Measurements from ENCODE around the gene P2RY6. TPM values are rescaled to one million over a fixed set of nuclear protein-coding genes. Genes with fewer than 3 reads are reported as not detected.

The P2RY6 gene
- total RNA-seq, 2 experiments from 2014 or later = not detected

GRCh38 chr11:73327812-73328364, 55.8 kb downstream of the P2RY6 start:
- BruUV-seq (replicated peaks) = no TSS peak

GRCh38 chr11:73330569-73331093, 58.5 kb downstream of the P2RY6 start:
- no peak for DNase-seq (ENCODE audit: low spot score)
- BruUV-seq (replicated peaks) = no TSS peak
- H4K20me1 ChIP-seq (ENCODE audit: insufficient read depth, low read length) = no peaks in the 10 kb centered on the region
- no peak overlapping the region for H3K27ac ChIP-seq (ENCODE audit: low read depth, low read length, poor library complexity, severe bottlenecking)
- H3K4me3 ChIP-seq (ENCODE audit: low read depth, low read length, poor library complexity, severe bottlenecking) = no peak overlapping the region
- CTCF ChIA-PET (ENCODE audit: unreplicated experiment) = no interaction called here
- TF ChIP-seq CTCF (conservative IDR thresholded peaks at IDR 0.05; ENCODE audit: low read length) (no peak), EZH2phosphoT487 (IDR thresholded peaks at IDR 0.05; ENCODE audit: borderline replicate concordance, low read depth, low read length) (no peak)
- H2AFZ ChIP-seq (ENCODE audit: low read length) = no peak overlapping the region
- no peaks in the 10 kb centered on the region for H3K79me2 ChIP-seq (ENCODE audit: insufficient read depth, low read depth, low read length)
- H3K9me2 ChIP-seq (ENCODE audit: insufficient read depth, low read length) = no peaks in the 10 kb centered on the region
- no peaks in the 10 kb centered on the region for H3K9me3 ChIP-seq (ENCODE audit: low read length)
- H3K4me1 ChIP-seq (ENCODE audit: insufficient read depth, low read length, poor library complexity, severe bottlenecking) = peaks cover 21% of the 10 kb centered on the region
- intact Hi-C loops (cut with micrococcal nuclease; ENCODE audit: unreplicated experiment) = no loop called here
- no peaks in the 10 kb centered on the region for H3K36me3 ChIP-seq (ENCODE audit: insufficient read depth, low read length)
- POLR2A ChIA-PET = no interaction called here
- no peak overlapping the region for H3K4me2 ChIP-seq (ENCODE audit: low read length)

More at GRCh38 chr11:73327812-73328364, 55.8 kb downstream of the P2RY6 start:
- H3K4me3 ChIP-seq (ENCODE audit: low read depth, low read length, poor library complexity, severe bottlenecking) = no peak overlapping the region
- H3K4me1 ChIP-seq (ENCODE audit: insufficient read depth, low read length, poor library complexity, severe bottlenecking) = peaks cover 23% of the 10 kb centered on the region
- ChIA-PET CTCF (ENCODE audit: unreplicated experiment) (no interaction called here), POLR2A (no interaction called here)
- DNase-seq (ENCODE audit: low spot score) = no peak
- H3K4me2 ChIP-seq (ENCODE audit: low read length) = no peak overlapping the region
- H3K79me2 ChIP-seq (ENCODE audit: insufficient read depth, low read depth, low read length) = no peaks in the 10 kb centered on the region
- H3K27ac ChIP-seq (ENCODE audit: low read depth, low read length, poor library complexity, severe bottlenecking) = no peak overlapping the region
- H4K20me1 ChIP-seq (ENCODE audit: insufficient read depth, low read length) = no peaks in the 10 kb centered on the region
- no peaks in the 10 kb centered on the region for H3K9me3 ChIP-seq (ENCODE audit: low read length)
- H3K9me2 ChIP-seq (ENCODE audit: insufficient read depth, low read length) = no peaks in the 10 kb centered on the region
- no peaks in the 10 kb centered on the region for H3K36me3 ChIP-seq (ENCODE audit: insufficient read depth, low read length)
- no peak overlapping the region for H2AFZ ChIP-seq (ENCODE audit: low read length)
- no peak for TF ChIP-seq EZH2phosphoT487 (IDR thresholded peaks at IDR 0.05; ENCODE audit: borderline replicate concordance, low read depth, low read length)
- no peak for TF ChIP-seq CTCF (conservative IDR thresholded peaks at IDR 0.05; ENCODE audit: low read length)
- intact Hi-C loops (cut with micrococcal nuclease; ENCODE audit: unreplicated experiment) = no loop called here

GRCh38 chr11:73331138-73331916, 59.2 kb downstream of the P2RY6 start:
- BruUV-seq (replicated peaks) = no TSS peak
- TF ChIP-seq EZH2phosphoT487 (IDR thresholded peaks at IDR 0.05; ENCODE audit: borderline replicate concordance, low read depth, low read length) = no peak
- no peak for TF ChIP-seq CTCF (conservative IDR thresholded peaks at IDR 0.05; ENCODE audit: low read length)
- H3K27ac ChIP-seq (ENCODE audit: low read depth, low read length, poor library complexity, severe bottlenecking) = no peak overlapping the region
- H3K4me2 ChIP-seq (ENCODE audit: low read length) = no peak overlapping the region
- no peaks in the 10 kb centered on the region for H4K20me1 ChIP-seq (ENCODE audit: insufficient read depth, low read length)
- H3K4me3 ChIP-seq (ENCODE audit: low read depth, low read length, poor library complexity, severe bottlenecking) = no peak overlapping the region
- no peaks in the 10 kb centered on the region for H3K79me2 ChIP-seq (ENCODE audit: insufficient read depth, low read depth, low read length)
- no peak overlapping the region for H2AFZ ChIP-seq (ENCODE audit: low read length)
- POLR2A ChIA-PET = interaction anchor here (0.5 kb wide), 1 partner anchor 494 kb away, joined by 3 read pairs; no protein-coding TSS in a partner anchor
- no peaks in the 10 kb centered on the region for H3K9me3 ChIP-seq (ENCODE audit: low read length)
- intact Hi-C loops (cut with micrococcal nuclease; ENCODE audit: unreplicated experiment) = no loop called here
- no peaks in the 10 kb centered on the region for H3K9me2 ChIP-seq (ENCODE audit: insufficient read depth, low read length)
- DNase-seq (ENCODE audit: low spot score) = no peak
- H3K36me3 ChIP-seq (ENCODE audit: insufficient read depth, low read length) = no peaks in the 10 kb centered on the region
- H3K4me1 ChIP-seq (ENCODE audit: insufficient read depth, low read length, poor library complexity, severe bottlenecking) = peaks cover 17% of the 10 kb centered on the region
- CTCF ChIA-PET (ENCODE audit: unreplicated experiment) = no interaction called here
